DOHH2 (cell line): ENCODE data around the gene GIMAP7.

ENCODE experiments used
- H3F3A ChIP-seq: fragments of 200-600 bp; sonication (generic), shearing (Covaris generic); 2 replicates; pipeline ENCODE4 v1.6.0; 2016; ENCODE audit warnings: antibody characterized with exemption, mild to moderate bottlenecking; ENCODE audit not compliant: control insufficient read depth, insufficient read depth
- H3K27ac ChIP-seq: fragments of 200-600 bp; sonication (generic); 2 replicates; pipeline ENCODE4 v1.5.1; 2014; ENCODE audit warnings: low read depth, mild to moderate bottlenecking, low read length, moderate library complexity
- H3K27me3 ChIP-seq: fragments of 200-600 bp; sonication (generic); 2 replicates; pipeline ENCODE4 v1.6.1; 2014; ENCODE audit warnings: mild to moderate bottlenecking, low read length, mixed read lengths; ENCODE audit not compliant: control insufficient read depth
- H3K36me3 ChIP-seq: fragments of 200-600 bp; sonication (generic); 2 replicates; pipeline ENCODE4 v1.6.1; 2014; ENCODE audit warnings: mild to moderate bottlenecking, low read length, moderate library complexity, mixed read lengths; ENCODE audit not compliant: control insufficient read depth
- H3K4me1 ChIP-seq: fragments of 200-600 bp; sonication (generic); 2 replicates; pipeline ENCODE4 v1.6.1; 2014; ENCODE audit warnings: mild to moderate bottlenecking, low read length, mixed read lengths; ENCODE audit not compliant: control insufficient read depth
- H3K4me2 ChIP-seq: fragments of 200-600 bp; sonication (generic); 2 replicates; pipeline ENCODE4 v1.6.0; 2014; ENCODE audit warnings: mild to moderate bottlenecking, low read length, moderate library complexity
- H3K4me3 ChIP-seq: fragments of 200-600 bp; sonication (generic); 2 replicates; pipeline ENCODE4 v1.5.1; 2014; ENCODE audit warnings: mild to moderate bottlenecking, low read length, mixed read lengths
- H3K79me2 ChIP-seq: fragments of 200-600 bp; sonication (generic); 2 replicates; pipeline ENCODE4 v1.6.1; 2014; ENCODE audit warnings: mild to moderate bottlenecking, low read length, mixed read lengths; ENCODE audit not compliant: control insufficient read depth
- H3K9me2 ChIP-seq: fragments of 200-600 bp; sonication (generic); replicated peaks from 2 replicates; pipeline ENCODE4 v1.6.1; 2014; ENCODE audit warnings: mild to moderate bottlenecking, low read length, mixed read lengths; ENCODE audit not compliant: control insufficient read depth
- H3K9me3 ChIP-seq: fragments of 200-600 bp; sonication (generic); 2 replicates; pipeline ENCODE4 v1.6.1; 2014; ENCODE audit warnings: antibody characterized with exemption, low read length, mixed read lengths; ENCODE audit not compliant: control insufficient read depth, insufficient read depth
- H4K20me1 ChIP-seq: fragments of 200-600 bp; sonication (generic); 2 replicates; pipeline ENCODE4 v1.6.0; 2014; ENCODE audit warnings: low read depth, mild to moderate bottlenecking, antibody characterized with exemption, low read length, moderate library complexity; ENCODE audit not compliant: control insufficient read depth, insufficient read depth
- EZH2phosphoT487 ChIP-seq: fragments of 200-600 bp; sonication (generic); IDR thresholded peaks from 2 replicates; pipeline ENCODE4 v1.6.1; 2017; ENCODE audit warnings: borderline replicate concordance, mild to moderate bottlenecking, antibody characterized with exemption, low read length, moderate library complexity, mixed read lengths
- TF ChIP-seq, protein P1 (sequence below): fragments of 200-600 bp; sonication (generic); IDR thresholded peaks from one replicate; pipeline ENCODE4 v1.5.1; 2014; ENCODE audit warnings: antibody characterized with exemption, mild to moderate bottlenecking, low read depth, low read length; ENCODE audit not compliant: poor library complexity, severe bottlenecking

The GIMAP7 gene

DNA sequence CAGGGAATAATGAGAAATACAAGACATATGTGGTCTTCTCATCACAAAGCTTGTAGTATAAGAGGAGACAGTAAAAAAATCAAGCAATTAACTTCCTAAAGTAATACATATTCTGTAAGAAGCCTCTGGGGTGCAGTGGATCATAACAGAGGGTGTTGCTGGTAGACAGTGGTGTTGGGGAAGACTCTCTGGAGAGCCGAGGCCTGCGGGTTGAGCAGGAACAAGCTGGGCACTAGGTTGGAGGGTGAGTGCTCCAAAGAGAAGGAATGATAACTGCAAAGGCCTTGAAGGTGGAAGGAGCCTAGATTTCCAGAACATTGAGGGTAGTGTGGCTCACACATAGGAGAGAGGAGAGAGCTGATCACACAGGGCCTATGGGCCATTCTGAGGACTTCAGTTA, 54.0 kb downstream of the GIMAP7 start:
- H3K27ac ChIP-seq = no peak overlapping the region
- H3K4me3 ChIP-seq = no peak overlapping the region
- H3K4me2 ChIP-seq = no peak overlapping the region
- H3K36me3 ChIP-seq = no peaks in the 10 kb centered on the region
- H4K20me1 ChIP-seq = no peaks in the 10 kb centered on the region
- no peaks in the 10 kb centered on the region for H3K27me3 ChIP-seq
- H3K9me3 ChIP-seq = no peaks in the 10 kb centered on the region
- H3K9me2 ChIP-seq = no peaks in the 10 kb centered on the region
- H3K79me2 ChIP-seq = no peaks in the 10 kb centered on the region
- no peaks in the 10 kb centered on the region for H3F3A ChIP-seq
- no peaks in the 10 kb centered on the region for H3K4me1 ChIP-seq
- TF ChIP-seq EZH2phosphoT487 = no peak
- TF ChIP-seq, protein P1, sequence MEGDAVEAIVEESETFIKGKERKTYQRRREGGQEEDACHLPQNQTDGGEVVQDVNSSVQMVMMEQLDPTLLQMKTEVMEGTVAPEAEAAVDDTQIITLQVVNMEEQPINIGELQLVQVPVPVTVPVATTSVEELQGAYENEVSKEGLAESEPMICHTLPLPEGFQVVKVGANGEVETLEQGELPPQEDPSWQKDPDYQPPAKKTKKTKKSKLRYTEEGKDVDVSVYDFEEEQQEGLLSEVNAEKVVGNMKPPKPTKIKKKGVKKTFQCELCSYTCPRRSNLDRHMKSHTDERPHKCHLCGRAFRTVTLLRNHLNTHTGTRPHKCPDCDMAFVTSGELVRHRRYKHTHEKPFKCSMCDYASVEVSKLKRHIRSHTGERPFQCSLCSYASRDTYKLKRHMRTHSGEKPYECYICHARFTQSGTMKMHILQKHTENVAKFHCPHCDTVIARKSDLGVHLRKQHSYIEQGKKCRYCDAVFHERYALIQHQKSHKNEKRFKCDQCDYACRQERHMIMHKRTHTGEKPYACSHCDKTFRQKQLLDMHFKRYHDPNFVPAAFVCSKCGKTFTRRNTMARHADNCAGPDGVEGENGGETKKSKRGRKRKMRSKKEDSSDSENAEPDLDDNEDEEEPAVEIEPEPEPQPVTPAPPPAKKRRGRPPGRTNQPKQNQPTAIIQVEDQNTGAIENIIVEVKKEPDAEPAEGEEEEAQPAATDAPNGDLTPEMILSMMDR = no peak

DNA sequence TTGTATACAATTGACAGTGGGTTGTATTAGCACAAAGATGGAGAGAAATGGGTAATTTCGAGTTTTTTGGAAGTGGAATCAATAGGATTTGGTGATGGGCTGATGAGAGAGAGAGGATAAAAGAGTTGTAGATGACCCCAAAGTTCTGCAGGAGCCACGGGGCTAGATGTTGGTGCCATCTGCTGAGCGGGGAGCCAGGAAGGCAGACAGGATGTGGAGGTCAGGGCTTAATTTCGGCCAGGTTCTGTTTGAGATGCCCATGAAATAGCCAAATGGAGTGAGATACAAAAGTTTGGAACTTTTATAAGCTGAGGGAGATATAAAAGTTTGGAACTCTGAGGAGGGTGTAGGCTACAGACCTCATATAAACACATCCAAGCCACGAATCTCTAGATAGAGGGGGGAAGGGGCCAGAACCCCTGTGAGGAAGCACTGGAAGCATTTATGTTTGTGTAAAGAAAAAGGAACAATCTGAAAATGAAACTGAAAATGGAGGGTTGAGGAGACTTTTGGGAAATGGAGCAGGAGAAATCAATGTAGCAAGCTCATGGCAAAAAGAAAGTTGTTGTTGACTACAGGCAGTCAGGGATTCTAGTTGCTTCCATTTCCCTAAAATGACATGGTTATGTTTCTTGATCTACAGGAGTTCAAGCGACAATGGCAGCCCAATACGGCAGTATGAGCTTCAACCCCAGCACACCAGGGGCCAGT, 54.7 kb downstream of the GIMAP7 start:
- H3K9me3 ChIP-seq = no peaks in the 10 kb centered on the region
- no peaks in the 10 kb centered on the region for H3F3A ChIP-seq
- no peak overlapping the region for H3K4me3 ChIP-seq
- H3K79me2 ChIP-seq = no peaks in the 10 kb centered on the region
- no peaks in the 10 kb centered on the region for H3K36me3 ChIP-seq
- no peaks in the 10 kb centered on the region for H3K27me3 ChIP-seq
- H3K27ac ChIP-seq = no peak overlapping the region
- H3K9me2 ChIP-seq = no peaks in the 10 kb centered on the region
- H3K4me2 ChIP-seq = no peak overlapping the region
- TF ChIP-seq, protein P1 = no peak
- no peak for TF ChIP-seq EZH2phosphoT487
- H3K4me1 ChIP-seq = no peaks in the 10 kb centered on the region
- H4K20me1 ChIP-seq = no peaks in the 10 kb centered on the region
